ENCODE data around the gene POC1A. TPM values are rescaled to one million over a fixed set of nuclear protein-coding genes. Genes with fewer than 3 reads are reported as not detected.

POC1A gene
- total RNA-seq, 1 donor from 2014 or later = 4.7 TPM

DNA sequence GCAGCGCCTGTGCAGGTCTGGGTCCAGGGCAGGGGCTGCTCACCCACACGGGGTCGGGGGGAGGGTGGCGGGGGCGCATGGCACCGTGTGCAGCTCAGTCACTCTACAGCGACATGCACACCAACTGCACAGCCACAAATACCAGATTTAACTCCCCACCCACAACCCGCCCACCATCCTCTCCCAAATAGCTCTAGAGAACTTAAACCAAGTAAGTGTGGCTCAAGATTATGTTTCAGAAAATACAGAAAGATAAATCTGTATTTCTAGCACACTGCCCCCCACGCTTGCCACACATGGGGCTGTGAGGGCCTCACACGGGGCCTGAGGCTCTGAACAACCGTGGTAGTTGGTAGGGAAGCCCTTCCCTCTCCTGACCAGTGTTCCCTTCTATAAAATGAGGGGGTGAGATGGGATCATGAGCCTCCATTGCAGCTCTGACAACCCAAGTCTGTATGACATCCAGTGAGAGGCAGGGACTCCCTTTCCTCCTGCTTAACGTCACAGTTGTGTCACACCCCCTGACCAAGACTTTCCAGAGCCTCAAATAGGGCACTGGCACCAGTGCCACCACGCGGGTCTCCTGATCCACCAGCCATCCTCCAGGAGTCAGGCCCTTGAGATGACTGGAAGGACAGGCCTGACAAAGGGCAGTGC, 23.1 kb downstream of the POC1A start:
- Histone ChIP-seq H3K36me3 (ENCODE audit: control insufficient read depth, insufficient read depth, low read length) (no peaks in the 10 kb centered on the region), H3K4me3 (ENCODE audit: low read depth, low read length) (no peak overlapping the region), H3K27me3 (ENCODE audit: control insufficient read depth, insufficient read depth, low read length) (no peaks in the 10 kb centered on the region)
- no peak for DNase-seq (ENCODE audit: low read depth)
- TF ChIP-seq, protein P1, sequence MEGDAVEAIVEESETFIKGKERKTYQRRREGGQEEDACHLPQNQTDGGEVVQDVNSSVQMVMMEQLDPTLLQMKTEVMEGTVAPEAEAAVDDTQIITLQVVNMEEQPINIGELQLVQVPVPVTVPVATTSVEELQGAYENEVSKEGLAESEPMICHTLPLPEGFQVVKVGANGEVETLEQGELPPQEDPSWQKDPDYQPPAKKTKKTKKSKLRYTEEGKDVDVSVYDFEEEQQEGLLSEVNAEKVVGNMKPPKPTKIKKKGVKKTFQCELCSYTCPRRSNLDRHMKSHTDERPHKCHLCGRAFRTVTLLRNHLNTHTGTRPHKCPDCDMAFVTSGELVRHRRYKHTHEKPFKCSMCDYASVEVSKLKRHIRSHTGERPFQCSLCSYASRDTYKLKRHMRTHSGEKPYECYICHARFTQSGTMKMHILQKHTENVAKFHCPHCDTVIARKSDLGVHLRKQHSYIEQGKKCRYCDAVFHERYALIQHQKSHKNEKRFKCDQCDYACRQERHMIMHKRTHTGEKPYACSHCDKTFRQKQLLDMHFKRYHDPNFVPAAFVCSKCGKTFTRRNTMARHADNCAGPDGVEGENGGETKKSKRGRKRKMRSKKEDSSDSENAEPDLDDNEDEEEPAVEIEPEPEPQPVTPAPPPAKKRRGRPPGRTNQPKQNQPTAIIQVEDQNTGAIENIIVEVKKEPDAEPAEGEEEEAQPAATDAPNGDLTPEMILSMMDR (IDR thresholded peaks at IDR 0.05; ENCODE audit: insufficient read depth, low read length, poor library complexity, severe bottlenecking) = no peak

DNA sequence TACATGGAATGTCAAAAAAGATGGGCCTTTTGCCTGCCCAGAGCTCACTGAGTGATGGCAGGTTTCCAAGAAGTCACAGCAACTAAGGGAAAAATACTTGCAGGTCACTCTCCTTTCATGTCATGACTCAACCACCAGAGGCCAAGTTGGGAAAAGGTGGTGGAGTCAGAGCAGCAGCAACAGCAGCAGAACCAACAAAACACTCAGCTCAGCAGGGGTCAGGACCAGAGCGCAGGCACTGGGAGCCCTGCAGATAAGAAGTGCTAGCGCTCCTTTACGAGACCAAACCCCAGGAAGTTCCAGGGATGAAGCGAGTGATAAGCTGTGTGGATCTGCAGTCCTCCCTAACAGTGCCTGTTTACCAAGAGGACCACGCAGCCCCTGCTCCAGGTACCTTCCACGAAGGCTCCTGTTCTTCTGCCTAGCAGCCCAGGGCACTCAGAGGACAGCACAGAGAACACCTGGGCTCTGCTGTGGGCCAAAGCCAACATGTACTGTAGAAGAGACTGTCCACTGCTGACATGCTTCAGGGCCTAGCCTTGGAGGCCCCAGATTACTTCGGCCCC, 26.0 kb downstream of the POC1A start:
- TF ChIP-seq, protein P1 (IDR thresholded peaks at IDR 0.05; ENCODE audit: insufficient read depth, low read length, poor library complexity, severe bottlenecking) = no peak
- Histone ChIP-seq H3K36me3 (ENCODE audit: control insufficient read depth, insufficient read depth, low read length) (no peaks in the 10 kb centered on the region), H3K4me3 (ENCODE audit: low read depth, low read length) (no peak overlapping the region), H3K27me3 (ENCODE audit: control insufficient read depth, insufficient read depth, low read length) (no peaks in the 10 kb centered on the region)
- peak; percentile 63 for DNase-seq (ENCODE audit: low read depth)

DNA sequence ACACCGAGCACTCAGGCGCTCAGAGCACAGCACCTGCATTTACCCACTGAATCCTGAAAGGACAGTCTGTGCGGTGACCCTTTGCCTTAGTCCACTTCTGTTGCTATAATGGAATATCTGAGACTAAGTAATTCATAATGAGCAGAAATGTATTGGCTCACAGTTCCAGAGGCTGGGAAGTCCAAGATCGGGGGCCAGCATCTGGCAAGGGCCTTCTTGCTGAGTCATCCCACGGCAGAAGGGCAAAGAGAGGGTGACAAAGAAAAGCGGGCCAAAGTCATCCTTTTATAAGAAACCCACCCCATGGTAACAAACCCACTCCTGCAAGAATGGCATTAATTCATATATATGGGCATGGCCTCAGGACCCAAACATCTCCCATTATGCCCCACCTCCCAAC, 27.7 kb downstream of the POC1A start:
- Histone ChIP-seq H3K36me3 (ENCODE audit: control insufficient read depth, insufficient read depth, low read length) (no peaks in the 10 kb centered on the region), H3K27me3 (ENCODE audit: control insufficient read depth, insufficient read depth, low read length) (no peaks in the 10 kb centered on the region), H3K4me3 (ENCODE audit: low read depth, low read length) (no peak overlapping the region)
- DNase-seq (ENCODE audit: low read depth) = no peak
- TF ChIP-seq, protein P1 (IDR thresholded peaks at IDR 0.05; ENCODE audit: insufficient read depth, low read length, poor library complexity, severe bottlenecking) = no peak

DNA sequence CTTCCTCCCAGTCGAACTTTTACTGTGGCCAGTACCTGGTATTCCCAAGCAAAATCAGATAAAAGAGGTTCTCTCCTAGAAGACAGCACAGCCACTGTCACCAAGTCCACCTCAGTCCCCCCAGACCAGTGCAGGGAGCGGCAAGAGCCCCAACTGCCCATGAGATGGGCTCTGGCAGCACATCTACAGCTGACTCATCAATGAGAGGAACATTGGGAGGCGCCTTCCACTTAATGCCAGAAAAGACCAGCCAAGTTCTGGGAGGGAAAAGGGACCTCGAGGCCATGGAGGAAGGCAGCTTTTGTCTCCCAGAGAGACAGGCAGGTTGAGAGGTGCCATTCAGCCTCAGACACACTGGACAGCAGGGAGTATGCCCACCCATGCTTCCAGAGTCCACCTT, 28.2 kb downstream of the POC1A start:
- DNase-seq (ENCODE audit: low read depth) = no peak
- TF ChIP-seq, protein P1 (IDR thresholded peaks at IDR 0.05; ENCODE audit: insufficient read depth, low read length, poor library complexity, severe bottlenecking) = no peak
- Histone ChIP-seq H3K4me3 (ENCODE audit: low read depth, low read length) (no peak overlapping the region), H3K36me3 (ENCODE audit: control insufficient read depth, insufficient read depth, low read length) (no peaks in the 10 kb centered on the region), H3K27me3 (ENCODE audit: control insufficient read depth, insufficient read depth, low read length) (no peaks in the 10 kb centered on the region)

DNA sequence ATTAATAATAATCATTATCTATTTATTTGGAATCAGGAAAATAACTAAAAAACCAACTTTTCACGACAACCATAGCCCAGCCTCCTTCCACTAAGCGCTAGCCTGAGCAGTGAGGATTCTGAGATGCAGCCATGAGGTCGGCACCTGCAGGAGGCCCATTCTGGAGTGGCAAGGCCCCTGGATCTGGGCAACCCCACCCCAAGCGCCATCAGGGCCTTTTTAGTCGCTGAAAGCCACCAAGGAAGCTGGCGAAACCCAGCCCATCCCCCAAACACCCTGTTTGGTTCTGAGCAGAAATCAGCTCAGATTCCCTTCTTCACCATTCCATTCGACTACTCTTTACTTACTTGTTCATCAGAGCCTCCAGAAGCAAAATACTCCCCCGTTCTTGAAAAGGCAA, 29.5 kb downstream of the POC1A start:
- TF ChIP-seq, protein P1 (IDR thresholded peaks at IDR 0.05; ENCODE audit: insufficient read depth, low read length, poor library complexity, severe bottlenecking) = no peak
- Histone ChIP-seq H3K27me3 (ENCODE audit: control insufficient read depth, insufficient read depth, low read length) (no peaks in the 10 kb centered on the region), H3K4me3 (ENCODE audit: low read depth, low read length) (no peak overlapping the region), H3K36me3 (ENCODE audit: control insufficient read depth, insufficient read depth, low read length) (no peaks in the 10 kb centered on the region)
- DNase-seq (ENCODE audit: low read depth) = no peak

DNA sequence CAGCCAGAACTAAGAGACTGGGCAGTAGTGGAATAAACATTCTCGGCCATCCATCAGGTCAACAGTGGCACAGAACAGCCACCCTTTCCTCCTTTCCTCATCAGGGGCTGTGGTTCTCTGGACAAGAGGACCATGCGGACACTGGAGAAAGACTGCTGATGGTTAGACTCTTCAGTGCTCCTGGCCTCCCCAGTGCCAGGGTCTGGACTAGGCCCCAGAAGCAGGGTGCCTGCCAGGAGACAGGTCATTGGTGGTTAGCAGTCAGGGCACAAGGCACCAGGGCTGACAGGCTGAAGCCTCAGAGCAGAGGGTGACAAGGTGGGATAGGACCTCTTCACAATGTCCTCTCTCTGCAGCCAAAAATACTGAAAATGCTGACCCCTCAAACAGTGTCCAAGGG, 30.1 kb downstream of the POC1A start:
- Histone ChIP-seq H3K36me3 (ENCODE audit: control insufficient read depth, insufficient read depth, low read length) (no peaks in the 10 kb centered on the region), H3K4me3 (ENCODE audit: low read depth, low read length) (no peak overlapping the region), H3K27me3 (ENCODE audit: control insufficient read depth, insufficient read depth, low read length) (no peaks in the 10 kb centered on the region)
- TF ChIP-seq, protein P1 (IDR thresholded peaks at IDR 0.05; ENCODE audit: insufficient read depth, low read length, poor library complexity, severe bottlenecking) = no peak
- no peak for DNase-seq (ENCODE audit: low read depth)
